Hepatocyte (in vitro differentiated cells): ENCODE data around the gene CNMD.

Source experiments
- CTCF ChIP-seq: fragments of 200-600 bp; sonication (generic); IDR thresholded peaks from 2 replicates; pipeline ENCODE4 v1.5.1; 2016; ENCODE audit warnings: antibody characterized with exemption, mild to moderate bottlenecking; ENCODE audit not compliant: poor library complexity
- EZH2phosphoT487 ChIP-seq: fragments of 200-600 bp; sonication (generic); IDR thresholded peaks from one replicate; pipeline ENCODE4 v1.6.1; 2018; ENCODE audit warnings: antibody characterized with exemption, mild to moderate bottlenecking, low read depth, moderate library complexity; ENCODE audit not compliant: unreplicated experiment, severe bottlenecking

GRCh38 chr13:52780092-52780491, 40.5 kb upstream of the CNMD start:
- TF ChIP-seq CTCF (no peak), EZH2phosphoT487 (no peak)
